K562 (cell line): Measurements from ENCODE around the gene COMP. TPM values are rescaled to one million over a fixed set of nuclear protein-coding genes. Genes with fewer than 3 reads are reported as not detected.
A peak's percentile ranks its signal among the peaks of the same experiment; 100 is the strongest.

Experiments
- ATAC-seq: fragments of 200-7000 bp; cut with Tn5 transposase; 3 replicates; pipeline ENCODE4 v1.9.1; 2020; ENCODE audit warnings: moderate library complexity
- BruUV-seq: library from RNA; stranded (reverse); fragments of 400-500 nt; replicated peaks from 2 replicates; lab custom pipeline; 2021; lab: Mats Ljungman, UMichigan
- CTCF ChIA-PET: fragments of 300-600 bp; formaldehyde crosslinking; extraction: SDS; loops from one replicate; lab custom pipeline; 2021; ENCODE audit warnings: low intra/inter-chr PET ratio; lab: Yijun Ruan, JAX
- POLR2A ChIA-PET: fragments of 300-600, 350-650 bp; sonication (Branson Sonifier 250); formaldehyde crosslinking; extraction: SDS; loops from one replicate; lab custom pipeline; 2021; ENCODE audit warnings: antibody characterized with exemption, inconsistent platforms; lab: Yijun Ruan, JAX
- DNase-seq, 4 experiments: peaks; one replicate each; pipeline versions ENCODE4 v3.0.0 to v3.0.0-alpha.2; 2011 to 2018; ENCODE audit warnings: low spot score in 3 of 4, mixed read lengths in 3 of 4; ENCODE audit errors: extremely low read depth in 1 of 4
- FAIRE-seq: peaks from 2 replicates; lab custom pipeline; 2011; peaks lifted over from hg19 to GRCh38; lab: Jason Lieb, UNC
- H2AFZ ChIP-seq: 2 replicates; pipeline ENCODE4 v1.6.0; 2011; ENCODE audit warnings: low read depth, low read length, control low read depth, inconsistent platforms
- H3K27ac ChIP-seq: fragments of 200-600 bp; 3 replicates; pipeline ENCODE4 v1.8.0; 2011; ENCODE audit warnings: low read depth, mild to moderate bottlenecking, control low read depth, inconsistent platforms, low read length, moderate library complexity, mixed read lengths; ENCODE audit errors: extremely low read depth
- H3K27me3 ChIP-seq, 2 experiments: fragments of 300-600 bp in 1 of 2; 2 replicates in 1 of 2; 3 replicates in 1 of 2; pipeline versions ENCODE4 v1.6.0 to v1.8.0; 2011; ENCODE audit warnings: inconsistent platforms in 2 of 2, low read length in 2 of 2, mild to moderate bottlenecking in 1 of 2, mixed read lengths in 1 of 2, moderate library complexity in 1 of 2; ENCODE audit not compliant: control insufficient read depth in 2 of 2, insufficient read depth in 2 of 2
- H3K36me3 ChIP-seq: fragments of 300-600 bp; 3 replicates; pipeline ENCODE4 v1.8.0; 2011; ENCODE audit warnings: mild to moderate bottlenecking, low read length, inconsistent platforms; ENCODE audit not compliant: control insufficient read depth, insufficient read depth
- H3K4me1 ChIP-seq, 2 experiments: fragments of 200-600 bp in 1 of 2; replicated peaks in 1 of 2; 2 replicates in 1 of 2; 3 replicates in 1 of 2; pipeline versions ENCODE4 v1.5.1 to v1.8.0; 2011; ENCODE audit warnings: inconsistent platforms in 2 of 2, low read length in 2 of 2, mild to moderate bottlenecking in 1 of 2, mixed read lengths in 1 of 2, moderate library complexity in 1 of 2; ENCODE audit not compliant: control insufficient read depth in 2 of 2, insufficient read depth in 2 of 2
- H3K4me2 ChIP-seq: 2 replicates; pipeline ENCODE4 v1.6.1; 2011; ENCODE audit warnings: low read length, control low read depth, inconsistent platforms, mixed read lengths; ENCODE audit not compliant: insufficient read depth
- H3K4me3 ChIP-seq: fragments of 200-600 bp; sonication (generic), shearing (Covaris generic); 2 replicates; pipeline ENCODE4 v1.5.1; 2016; ENCODE audit warnings: control low read depth, inconsistent platforms
- H3K79me2 ChIP-seq: fragments of 200-600 bp; 3 replicates; pipeline ENCODE4 v1.8.0; 2011; ENCODE audit warnings: low read length, inconsistent platforms; ENCODE audit not compliant: control insufficient read depth, insufficient read depth
- H3K9ac ChIP-seq, 2 experiments: 2 replicates each; pipeline versions ENCODE4 v1.6.0 to v1.6.1; 2011; ENCODE audit warnings: low read depth in 2 of 2, low read length in 2 of 2, control low read depth in 1 of 2, inconsistent platforms in 1 of 2, mild to moderate bottlenecking in 1 of 2, mixed read lengths in 1 of 2; ENCODE audit not compliant: insufficient read depth in 1 of 2
- H3K9me1 ChIP-seq: one replicate; pipeline ENCODE4 v1.6.0; 2011; ENCODE audit warnings: inconsistent platforms, mild to moderate bottlenecking, low read length, moderate library complexity; ENCODE audit not compliant: control insufficient read depth, insufficient read depth
- H3K9me3 ChIP-seq: replicated peaks from 2 replicates; pipeline ENCODE4 v1.5.1; 2011; ENCODE audit warnings: low read depth, low read length, inconsistent platforms; ENCODE audit not compliant: control insufficient read depth, insufficient read depth
- H4K20me1 ChIP-seq: replicated peaks from 2 replicates; pipeline ENCODE4 v1.6.1; 2011; ENCODE audit warnings: low read length, inconsistent platforms, mixed read lengths; ENCODE audit not compliant: control insufficient read depth, insufficient read depth
- ARID2 ChIP-seq: fragments of 450-650 bp; IDR thresholded peaks from 2 replicates; pipeline ENCODE4 v1.6.1; 2017; ENCODE audit warnings: antibody characterized with exemption, mild to moderate bottlenecking
- CBX8 ChIP-seq: fragments of 200-600 bp; sonication (generic); IDR thresholded peaks from 2 replicates; pipeline ENCODE4 v1.6.1; 2012; ENCODE audit warnings: borderline replicate concordance, mixed run types, low read depth, mild to moderate bottlenecking, moderate library complexity, mixed read lengths, low read length, control low read depth, inconsistent platforms; ENCODE audit not compliant: poor library complexity, severe bottlenecking; ENCODE audit errors: extremely low read depth
- CGGBP1 ChIP-seq: fragments of 250-450 bp; sonication (Bioruptor Pico); IDR thresholded peaks from 2 replicates; pipeline ENCODE4 v1.9.0; 2021; ENCODE audit warnings: mild to moderate bottlenecking
- CHD1 ChIP-seq: fragments of 200-600 bp; sonication (generic); IDR thresholded peaks from one replicate; pipeline ENCODE4 v1.6.1; 2012; ENCODE audit warnings: mild to moderate bottlenecking, moderate library complexity, low read length, inconsistent platforms
- FOXJ2 ChIP-seq: fragments of 200-800 bp; sonication (Bioruptor generic); IDR thresholded peaks from 2 replicates; pipeline ENCODE4 v1.6.1; 2016; ENCODE audit warnings: missing genetic modification characterization, missing compliant biosample characterization
- IRF2 ChIP-seq: sonication (generic); formaldehyde crosslinking; IDR thresholded peaks from 2 replicates; pipeline ENCODE4 v1.8.1; 2022; ENCODE audit warnings: mild to moderate bottlenecking, missing genetic modification reagents
- KDM5B ChIP-seq: fragments of 200-600 bp; sonication (generic); IDR thresholded peaks from 2 replicates; pipeline ENCODE4 v1.6.1; 2012; ENCODE audit warnings: low read depth, mild to moderate bottlenecking, moderate library complexity, low read length, control low read depth, inconsistent platforms; ENCODE audit not compliant: insufficient replicate concordance
- MYC ChIP-seq, 2 experiments: fragments of 250-450 bp in 1 of 2; sonication (Bioruptor Pico) in 1 of 2; IDR thresholded peaks; 2 replicates each; pipeline versions ENCODE4 v1.5.1 to v1.6.1; 2012 to 2021; ENCODE audit warnings: low read depth in 2 of 2, borderline replicate concordance in 1 of 2, improper control_type of control experiment in 1 of 2, low read length in 1 of 2, mild to moderate bottlenecking in 1 of 2, moderate library complexity in 1 of 2
- NFATC3 ChIP-seq: fragments of 450-650 bp; IDR thresholded peaks from 2 replicates; pipeline ENCODE4 v1.6.1; 2017; ENCODE audit warnings: mild to moderate bottlenecking
- PCBP1 ChIP-seq: fragments of 200-400 bp; formaldehyde crosslinking; IDR thresholded peaks from 2 replicates; pipeline ENCODE4 v1.6.1; 2018; ENCODE audit warnings: mild to moderate bottlenecking, low read depth, low read length; ENCODE audit not compliant: poor library complexity, severe bottlenecking
- PKNOX1 ChIP-seq: fragments of 450-650 bp; IDR thresholded peaks from 2 replicates; pipeline ENCODE4 v1.6.1; 2016
- ZBTB49 ChIP-seq: sonication (generic); formaldehyde crosslinking; IDR thresholded peaks from 2 replicates; pipeline ENCODE4 v1.8.0; 2022; ENCODE audit warnings: missing genetic modification reagents, mild to moderate bottlenecking, borderline replicate concordance
- ZKSCAN1 ChIP-seq: fragments of 150-350 bp; IDR thresholded peaks from 2 replicates; pipeline ENCODE4 v1.6.1; 2016; ENCODE audit warnings: low read depth, low read length
- ZNF311 ChIP-seq: fragments of 250-450 bp; sonication (Bioruptor Pico); IDR thresholded peaks from 2 replicates; pipeline ENCODE4 v1.4.0; 2020; ENCODE audit warnings: mild to moderate bottlenecking, moderate library complexity
- ZNF584 ChIP-seq: fragments of 200-800 bp; sonication (Bioruptor generic); IDR thresholded peaks from 2 replicates; pipeline ENCODE4 v1.6.1; 2016; ENCODE audit warnings: low read depth, mild to moderate bottlenecking, missing genetic modification characterization, missing compliant biosample characterization
- WGBS: fragments of 100-300 bp; shearing (Covaris generic); methylation state at CpG from one replicate; pipeline ENCODE4 v1.1.6; 2016; ENCODE audit warnings: low coverage, mixed read lengths; ENCODE audit not compliant: insufficient coverage; ENCODE audit errors: missing lambda C conversion rate; 5-methylcytosine and 5-hydroxymethylcytosine counted together
- in situ Hi-C: fragments of 300-500 bp; cut with MboI; formaldehyde crosslinking; loops from 4 replicates; pipeline ENCODE4 v1.15.0; 2018; ENCODE audit warnings: inconsistent platforms, mixed read lengths
- intact Hi-C: fragments of 100-400 bp; cut with micrococcal nuclease; formaldehyde crosslinking; loops from 2 replicates; pipeline ENCODE4 v1.14.2; 2022
- polyA plus RNA-seq, 8 experiments: library from polyadenylated mRNA; depleted of rRNA in 4 of 8; stranded (reverse) in 5 of 8; unstranded in 3 of 8; fragments of >200 nt; fragmentation: Nextera tagmentation in 2 of 8; fragmentation: Illumina TruSeq in 1 of 8; extraction: Ambion mirVana in 2 of 8; extraction: Trizol in 1 of 8; gene quantifications; 2 replicates each; pipeline versions ENCODE4 v1.2.1 to v1.2.3, GENCODE V29; 2011 to 2014; ENCODE audit warnings: inconsistent platforms in 1 of 8, missing spikeins in 1 of 8
- total RNA-seq, 7 experiments: library from RNA; depleted of rRNA in 6 of 7; stranded (reverse); fragments of >200 nt in 6 of 7; fragmentation: Illumina TruSeq in 2 of 7; extraction: Trizol in 2 of 7; gene quantifications; 2 replicates each; pipeline versions ENCODE4 v1.2.1 to v1.2.3, GENCODE V29; 2011 to 2021; ENCODE audit warnings: low replicate concordance in 1 of 7

The COMP gene
- total and polyA plus RNA-seq, 9 of the 15 experiments (the other 6 are each of a cell fraction or from before 2014, with no cell fraction given) = 0.07 TPM; not detected in 8

- peak; percentile 86 for ATAC-seq
- TF ChIP-seq PKNOX1 (no peak), CHD1 (no peak), FOXJ2 (no peak), ARID2 (no peak), PCBP1 (no peak), IRF2 (CRISPR knock-in tag) (no peak), NFATC3 (no peak), KDM5B (peak; percentile 24), ZBTB49 (CRISPR knock-in tag) (no peak), CGGBP1 (CRISPR knock-in tag) (no peak), CBX8 (no peak), ZNF584 (no peak), MYC (IDR thresholded peaks at IDR 0.05; ENCODE audit: low read depth, low read length) (no peak), MYC (CRISPR knock-in tag; IDR thresholded peaks at IDR 0.05; ENCODE audit: borderline replicate concordance, low read depth) (no peak), ZNF311 (no peak), ZKSCAN1 (no peak)
Measured at GRCh38 chr19:18771328-18772242, 19.5 kb downstream of the COMP start.

More at GRCh38 chr19:18771328-18772242, 19.5 kb downstream of the COMP start:
- BruUV-seq = no TSS peak
- no peak overlapping the region for H3K4me2 ChIP-seq
- H3K79me2 ChIP-seq = no peaks in the 10 kb centered on the region
- no peak overlapping the region for H3K9ac ChIP-seq
- H3K27me3 ChIP-seq = peaks cover 9 to 40% of the 10 kb centered on the region in 2 experiments; a peak in 4 of 5 replicates
- DNase-seq (peak in 3 of 4 experiments; percentile 50 to 63 (median 63)), FAIRE-seq (peak; percentile 79)
- peaks cover 0 to 66% of the 10 kb centered on the region in 2 experiments; a peak in 4 of 5 replicates for H3K4me1 ChIP-seq
- H3K9me3 ChIP-seq = no peaks in the 10 kb centered on the region; the same call in 1 of the 2 replicates
- no peaks in the 10 kb centered on the region for H3K9me1 ChIP-seq
- in situ Hi-C loops = no loop called here
- H3K4me3 ChIP-seq = no peak overlapping the region
- CTCF ChIA-PET = interaction anchor here (0.8 kb wide), 1 partner anchor 76 kb away, joined by 3 read pairs; no protein-coding TSS in a partner anchor
- no peak overlapping the region for H2AFZ ChIP-seq
- H3K27ac ChIP-seq = no peak overlapping the region
- H4K20me1 ChIP-seq = peaks cover 25% of the 10 kb centered on the region
- intact Hi-C loops = loop anchor here (5.0 kb wide), 2 partner anchors 96 to 216 kb away; no protein-coding TSS in a partner anchor
- POLR2A ChIA-PET = interaction anchor here (0.6 kb wide), 1 partner anchor 69 kb away, joined by 3 read pairs; no protein-coding TSS in a partner anchor
- 23% methylated on average over 34 of the region's 36 CpGs for WGBS
- no peaks in the 10 kb centered on the region for H3K36me3 ChIP-seq
